ENCODE data around the gene VGLL4. TPM values are rescaled to one million over a fixed set of nuclear protein-coding genes. Genes with fewer than 3 reads are reported as not detected.

The VGLL4 gene
- total RNA-seq, 1 donor from 2014 or later = 111 TPM

- Mint-ChIP-seq H3K36me3 (peaks cover 32% of the 10 kb centered on the region), H3K27me3 (no peaks in the 10 kb centered on the region), H3K9me3 (no peaks in the 10 kb centered on the region), H3K27ac (no peak overlapping the region), H3K4me1 (ENCODE audit: unreplicated experiment) (peaks cover 14% of the 10 kb centered on the region), H3K4me3 (no peak overlapping the region)
- DNase-seq (ENCODE audit: extremely low spot score, unreplicated experiment) = no peak
- TF ChIP-seq CTCF (conservative IDR thresholded peaks at IDR 0.05) = no peak
Measured at GRCh38 chr3:11568503-11569155, 75.1 kb downstream of the VGLL4 start.

- TF ChIP-seq CTCF (conservative IDR thresholded peaks at IDR 0.05) = no peak
Measured at GRCh38 chr3:11567516-11568467, 75.9 kb downstream of the VGLL4 start.

GRCh38 chr3:11566916-11567315 is 76.8 kb downstream of the VGLL4 start:
- Mint-ChIP-seq H3K9me3 (no peaks in the 10 kb centered on the region), H3K4me1 (ENCODE audit: unreplicated experiment) (peaks cover 20% of the 10 kb centered on the region), H3K27ac (peak overlapping the region; percentile 12), H3K36me3 (peaks cover 27% of the 10 kb centered on the region), H3K4me3 (no peak overlapping the region), H3K27me3 (no peaks in the 10 kb centered on the region)
- no peak for DNase-seq (ENCODE audit: extremely low spot score, unreplicated experiment)
- TF ChIP-seq CTCF (conservative IDR thresholded peaks at IDR 0.05) = peak; percentile 39

More at GRCh38 chr3:11567516-11568467, 75.9 kb downstream of the VGLL4 start:
- no peak overlapping the region for H3K4me3 Mint-ChIP-seq
- H3K4me1 Mint-ChIP-seq (ENCODE audit: unreplicated experiment) = peaks cover 17% of the 10 kb centered on the region
- H3K36me3 Mint-ChIP-seq = peaks cover 33% of the 10 kb centered on the region
- no peaks in the 10 kb centered on the region for H3K9me3 Mint-ChIP-seq
- H3K27me3 Mint-ChIP-seq = no peaks in the 10 kb centered on the region
- DNase-seq (ENCODE audit: extremely low spot score, unreplicated experiment) = no peak
- no peak overlapping the region for H3K27ac Mint-ChIP-seq

- DNase-seq (ENCODE audit: extremely low spot score, unreplicated experiment) = no peak
- no peaks in the 10 kb centered on the region for H3K9me3 Mint-ChIP-seq
- peak overlapping the region; percentile 12 for H3K27ac Mint-ChIP-seq
- no peaks in the 10 kb centered on the region for H3K27me3 Mint-ChIP-seq
- no peak overlapping the region for H3K4me3 Mint-ChIP-seq
- TF ChIP-seq CTCF (conservative IDR thresholded peaks at IDR 0.05) = no peak
- H3K36me3 Mint-ChIP-seq = peaks cover 27% of the 10 kb centered on the region
- peaks cover 20% of the 10 kb centered on the region for H3K4me1 Mint-ChIP-seq (ENCODE audit: unreplicated experiment)
Measured at GRCh38 chr3:11566478-11566877, 77.2 kb downstream of the VGLL4 start.

- H3K36me3 Mint-ChIP-seq = peaks cover 27% of the 10 kb centered on the region
- H3K9me3 Mint-ChIP-seq = no peaks in the 10 kb centered on the region
- H3K27me3 Mint-ChIP-seq = no peaks in the 10 kb centered on the region
- no peak overlapping the region for H3K4me3 Mint-ChIP-seq
- peaks cover 23% of the 10 kb centered on the region for H3K4me1 Mint-ChIP-seq (ENCODE audit: unreplicated experiment)
- DNase-seq (ENCODE audit: extremely low spot score, unreplicated experiment) = no peak
- no peak for TF ChIP-seq CTCF (conservative IDR thresholded peaks at IDR 0.05)
- no peak overlapping the region for H3K27ac Mint-ChIP-seq
Measured at GRCh38 chr3:11565932-11566331, 77.8 kb downstream of the VGLL4 start.
